ENCODE measurements around the gene ANXA4.

Gene ANXA4

GRCh38 chr2:69779258-69780001 is 37.5 kb downstream of the ANXA4 start:
- no peak for TF ChIP-seq CTCF (IDR thresholded peaks at IDR 0.05; ENCODE audit: low read length, missing control alignments)
- H3K4me3 ChIP-seq (replicated peaks; ENCODE audit: low read depth, low read length): no peak overlapping the region
- no peak for DNase-seq (ENCODE audit: low read depth)

GRCh38 chr2:69780921-69781320 is 39.0 kb downstream of the ANXA4 start:
- DNase-seq (ENCODE audit: low read depth): no peak
- no peak overlapping the region for H3K4me3 ChIP-seq (replicated peaks; ENCODE audit: low read depth, low read length)
- no peak for TF ChIP-seq CTCF (IDR thresholded peaks at IDR 0.05; ENCODE audit: low read length, missing control alignments)

GRCh38 chr2:69781321-69782248 is 39.7 kb downstream of the ANXA4 start:
- H3K4me3 ChIP-seq (replicated peaks; ENCODE audit: low read depth, low read length): no peak overlapping the region
- no peak for TF ChIP-seq CTCF (IDR thresholded peaks at IDR 0.05; ENCODE audit: low read length, missing control alignments)
- DNase-seq (ENCODE audit: low read depth): no peak

GRCh38 chr2:69784228-69784627 is 42.3 kb downstream of the ANXA4 start:
- no peak overlapping the region for H3K4me3 ChIP-seq (replicated peaks; ENCODE audit: low read depth, low read length)
- no peak for DNase-seq (ENCODE audit: low read depth)
- no peak for TF ChIP-seq CTCF (IDR thresholded peaks at IDR 0.05; ENCODE audit: low read length, missing control alignments)

- DNase-seq (ENCODE audit: low read depth): no peak
- no peak for TF ChIP-seq CTCF (IDR thresholded peaks at IDR 0.05; ENCODE audit: low read length, missing control alignments)
- no peak overlapping the region for H3K4me3 ChIP-seq (replicated peaks; ENCODE audit: low read depth, low read length)
Measured at GRCh38 chr2:69785358-69785757, 43.4 kb downstream of the ANXA4 start.

- no peak for TF ChIP-seq CTCF (IDR thresholded peaks at IDR 0.05; ENCODE audit: low read length, missing control alignments)
- no peak for DNase-seq (ENCODE audit: low read depth)
- H3K4me3 ChIP-seq (replicated peaks; ENCODE audit: low read depth, low read length): no peak overlapping the region
Measured at GRCh38 chr2:69786052-69786560, 44.2 kb downstream of the ANXA4 start.
